Measurements from ENCODE around the gene ARFIP1.

DNA sequence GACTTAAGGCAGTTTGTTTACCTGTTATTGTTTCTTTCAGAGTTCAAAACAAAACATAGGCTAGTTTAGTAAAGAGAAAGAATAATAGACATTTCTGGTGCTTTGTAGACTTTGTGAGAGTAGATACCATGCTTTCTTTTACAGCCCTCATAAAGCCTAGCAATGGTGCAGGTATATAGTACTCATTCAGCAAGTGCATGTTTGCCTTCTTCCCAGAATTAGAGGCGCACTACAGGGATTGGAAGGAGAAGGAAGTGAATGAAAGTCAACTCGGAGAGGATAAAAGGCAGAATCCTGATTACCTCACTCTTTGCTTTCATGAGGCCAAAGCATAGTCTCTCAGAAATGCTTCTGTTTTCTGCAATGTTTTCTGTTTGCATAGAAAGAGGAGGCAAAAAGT is 113.2 kb downstream of the ARFIP1 start:
- TF ChIP-seq GATA2 (IDR thresholded peaks at IDR 0.05; ENCODE audit: low read depth, low read length): no peak
- TF ChIP-seq GATA3 (IDR thresholded peaks at IDR 0.05; ENCODE audit: low read depth, low read length): no peak
